Measurements from ENCODE around the gene EVI5L. TPM values are rescaled to one million over a fixed set of nuclear protein-coding genes. Genes with fewer than 3 reads are reported as not detected.

Gene EVI5L
- total and polyA plus RNA-seq, 2 of the 13 experiments (the other 11 are each of a cell fraction or from before 2014, with no cell fraction given) = 1.7 to 2.4 TPM

DNA sequence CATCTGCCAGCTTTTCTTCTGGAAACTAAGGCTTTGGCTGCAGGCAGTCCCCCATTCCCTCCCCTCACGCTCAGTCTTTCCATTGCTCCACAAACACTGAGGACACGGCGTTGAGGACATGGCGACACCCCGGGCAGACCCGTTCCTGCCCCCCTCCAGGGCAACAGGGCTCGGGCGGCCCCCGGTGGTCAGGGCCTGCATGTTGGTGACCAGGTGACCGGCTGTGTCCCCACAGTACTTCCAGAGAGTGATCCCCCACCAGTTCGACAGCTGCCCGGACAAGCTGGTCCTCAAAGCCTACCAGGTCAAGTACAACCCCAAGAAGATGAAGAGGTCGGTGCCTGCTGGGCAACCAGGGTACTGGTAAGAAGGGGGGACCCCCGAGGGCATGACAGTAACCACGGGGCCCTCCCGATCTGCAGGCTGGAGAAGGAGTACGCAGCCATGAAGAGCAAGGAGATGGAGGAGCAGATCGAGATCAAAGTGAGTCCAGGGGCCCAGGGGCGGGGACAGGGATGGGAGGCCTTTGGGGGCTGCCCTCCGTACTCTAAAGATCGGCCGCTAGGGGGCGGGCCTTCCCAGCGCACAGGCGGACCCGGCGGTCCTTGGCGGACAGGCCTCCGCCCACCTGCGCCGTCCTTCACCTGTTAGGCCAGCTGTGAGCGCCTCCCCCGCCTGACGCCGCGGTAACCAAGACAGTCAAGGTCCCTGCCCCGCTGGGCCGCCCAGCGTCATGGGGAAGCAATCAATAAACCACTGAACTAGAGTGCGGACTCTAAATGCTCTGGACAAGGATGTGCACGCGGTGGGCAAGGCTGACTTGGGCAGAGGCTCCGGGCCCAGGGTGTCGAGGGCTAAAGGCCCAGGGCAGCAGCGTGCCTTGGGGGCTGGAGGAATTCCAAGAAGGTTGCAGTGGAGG lies 23.1 kb downstream of the EVI5L start (continued):
- peak; percentile 94 for TF ChIP-seq KDM5B (CRISPR knock-in tag; IDR thresholded peaks at IDR 0.05; ENCODE audit: borderline replicate concordance)
- peak; percentile 93 for TF ChIP-seq STAG1 (CRISPR knock-in tag; IDR thresholded peaks at IDR 0.05)
- TF ChIP-seq MIXL1 (CRISPR knock-in tag; IDR thresholded peaks at IDR 0.05) = peak; percentile 80
- peak; percentile 83; the same call in 1 of the 2 replicates for TF ChIP-seq ZNF761 (CRISPR knock-in tag; conservative IDR thresholded peaks at IDR 0.05)
- TF ChIP-seq, protein P1, sequence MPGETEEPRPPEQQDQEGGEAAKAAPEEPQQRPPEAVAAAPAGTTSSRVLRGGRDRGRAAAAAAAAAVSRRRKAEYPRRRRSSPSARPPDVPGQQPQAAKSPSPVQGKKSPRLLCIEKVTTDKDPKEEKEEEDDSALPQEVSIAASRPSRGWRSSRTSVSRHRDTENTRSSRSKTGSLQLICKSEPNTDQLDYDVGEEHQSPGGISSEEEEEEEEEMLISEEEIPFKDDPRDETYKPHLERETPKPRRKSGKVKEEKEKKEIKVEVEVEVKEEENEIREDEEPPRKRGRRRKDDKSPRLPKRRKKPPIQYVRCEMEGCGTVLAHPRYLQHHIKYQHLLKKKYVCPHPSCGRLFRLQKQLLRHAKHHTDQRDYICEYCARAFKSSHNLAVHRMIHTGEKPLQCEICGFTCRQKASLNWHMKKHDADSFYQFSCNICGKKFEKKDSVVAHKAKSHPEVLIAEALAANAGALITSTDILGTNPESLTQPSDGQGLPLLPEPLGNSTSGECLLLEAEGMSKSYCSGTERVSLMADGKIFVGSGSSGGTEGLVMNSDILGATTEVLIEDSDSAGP (CRISPR knock-in tag; IDR thresholded peaks at IDR 0.05; ENCODE audit: borderline replicate concordance) = peak; percentile 95
- TF ChIP-seq, protein P2, sequence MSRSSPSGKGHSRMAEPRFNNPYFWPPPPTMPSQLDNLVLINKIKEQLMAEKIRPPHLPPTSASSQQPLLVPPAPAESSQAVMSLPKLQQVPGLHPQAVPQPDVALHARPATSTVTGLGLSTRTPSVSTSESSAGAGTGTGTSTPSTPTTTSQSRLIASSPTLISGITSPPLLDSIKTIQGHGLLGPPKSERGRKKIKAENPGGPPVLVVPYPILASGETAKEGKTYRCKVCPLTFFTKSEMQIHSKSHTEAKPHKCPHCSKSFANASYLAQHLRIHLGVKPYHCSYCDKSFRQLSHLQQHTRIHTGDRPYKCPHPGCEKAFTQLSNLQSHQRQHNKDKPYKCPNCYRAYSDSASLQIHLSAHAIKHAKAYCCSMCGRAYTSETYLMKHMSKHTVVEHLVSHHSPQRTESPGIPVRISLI (CRISPR knock-in tag; IDR thresholded peaks at IDR 0.05; ENCODE audit: borderline replicate concordance) = peak; percentile 28; the same call in 1 of the 2 replicates
- no peak; the same call in 1 of the 2 replicates for TF ChIP-seq ZNF891 (CRISPR knock-in tag; IDR thresholded peaks at IDR 0.05)
- no peak; the same call in 1 of the 2 replicates for TF ChIP-seq DPF2 (CRISPR knock-in tag; IDR thresholded peaks at IDR 0.05; ENCODE audit: borderline replicate concordance, low read depth)
- TF ChIP-seq ZNF234 (CRISPR knock-in tag; conservative IDR thresholded peaks at IDR 0.05) = no peak
- TF ChIP-seq, protein P3, sequence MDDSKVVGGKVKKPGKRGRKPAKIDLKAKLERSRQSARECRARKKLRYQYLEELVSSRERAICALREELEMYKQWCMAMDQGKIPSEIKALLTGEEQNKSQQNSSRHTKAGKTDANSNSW (CRISPR knock-in tag; IDR thresholded peaks at IDR 0.05; ENCODE audit: borderline replicate concordance) = no peak
- TF ChIP-seq TBP (CRISPR knock-in tag; IDR thresholded peaks at IDR 0.05) = no peak
- TF ChIP-seq FOXM1 (CRISPR knock-in tag; IDR thresholded peaks at IDR 0.05) = 0 out of 2 replicates have a peak, but pooled peaks have one; percentile 4
- peak; percentile 83 for TF ChIP-seq NR2C2 (CRISPR knock-in tag; IDR thresholded peaks at IDR 0.05; ENCODE audit: borderline replicate concordance)
- peak; percentile 89 for TF ChIP-seq ZNF543 (CRISPR knock-in tag; IDR thresholded peaks at IDR 0.05)
- TF ChIP-seq, protein P4, sequence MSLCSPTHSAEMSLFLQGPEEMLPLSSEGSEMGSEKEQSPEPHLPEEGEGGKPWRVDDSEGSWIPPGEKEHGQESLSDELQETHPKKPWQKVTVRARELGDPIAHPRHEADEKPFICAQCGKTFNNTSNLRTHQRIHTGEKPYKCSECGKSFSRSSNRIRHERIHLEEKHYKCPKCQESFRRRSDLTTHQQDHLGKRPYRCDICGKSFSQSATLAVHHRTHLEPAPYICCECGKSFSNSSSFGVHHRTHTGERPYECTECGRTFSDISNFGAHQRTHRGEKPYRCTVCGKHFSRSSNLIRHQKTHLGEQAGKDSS (CRISPR knock-in tag; IDR thresholded peaks at IDR 0.05; ENCODE audit: borderline replicate concordance, low read depth) = peak; percentile 93
- no peak for TF ChIP-seq SRY (CRISPR knock-in tag; IDR thresholded peaks at IDR 0.05)
- TF ChIP-seq ZNF773 (CRISPR knock-in tag; IDR thresholded peaks at IDR 0.05; ENCODE audit: borderline replicate concordance) = 0 out of 2 replicates have a peak, but pooled peaks have one; percentile 81
- TF ChIP-seq NFATC3 (CRISPR knock-in tag; IDR thresholded peaks at IDR 0.05) = no peak
- TF ChIP-seq, protein P5, sequence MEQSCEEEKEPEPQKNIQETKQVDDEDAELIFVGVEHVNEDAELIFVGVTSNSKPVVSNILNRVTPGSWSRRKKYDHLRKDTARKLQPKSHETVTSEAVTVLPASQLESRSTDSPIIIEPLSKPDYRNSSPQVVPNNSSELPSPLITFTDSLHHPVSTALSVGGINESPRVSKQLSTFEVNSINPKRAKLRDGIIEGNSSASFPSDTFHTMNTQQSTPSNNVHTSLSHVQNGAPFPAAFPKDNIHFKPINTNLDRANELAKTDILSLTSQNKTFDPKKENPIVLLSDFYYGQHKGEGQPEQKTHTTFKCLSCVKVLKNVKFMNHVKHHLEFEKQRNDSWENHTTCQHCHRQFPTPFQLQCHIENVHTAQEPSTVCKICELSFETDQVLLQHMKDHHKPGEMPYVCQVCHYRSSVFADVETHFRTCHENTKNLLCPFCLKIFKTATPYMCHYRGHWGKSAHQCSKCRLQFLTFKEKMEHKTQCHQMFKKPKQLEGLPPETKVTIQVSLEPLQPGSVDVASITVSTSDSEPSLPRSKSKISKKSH (CRISPR knock-in tag; IDR thresholded peaks at IDR 0.05; ENCODE audit: borderline replicate concordance) = peak; percentile 51; the same call in 1 of the 2 replicates
- no peak for TF ChIP-seq NFRKB (IDR thresholded peaks at IDR 0.05)
- TF ChIP-seq ZNF549 (CRISPR knock-in tag; IDR thresholded peaks at IDR 0.05) = no peak
- TF ChIP-seq ZC3H4 (CRISPR knock-in tag; IDR thresholded peaks at IDR 0.05; ENCODE audit: borderline replicate concordance) = no peak; the same call in 1 of the 2 replicates
